GM10248 (cell line): ENCODE results near the gene SMYD1.

Experiments
- CTCF ChIA-PET: fragments of 300-600 bp; sonication (Branson Sonifier 250); formaldehyde crosslinking; extraction: SDS; loops from one replicate; lab custom pipeline; 2021; ENCODE audit warnings: antibody characterized with exemption; lab: Yijun Ruan, JAX
- POLR2A ChIA-PET: fragments of 350-650 bp; sonication (Branson Sonifier 250); formaldehyde crosslinking; extraction: SDS; loops from one replicate; lab custom pipeline; 2020; ENCODE audit warnings: antibody characterized with exemption; lab: Yijun Ruan, JAX
- DNase-seq: peaks from one replicate; pipeline ENCODE4 v3.0.0; 2012; ENCODE audit errors: extremely low spot score
- TF ChIP-seq, protein P1 (sequence below): IDR thresholded peaks from 2 replicates; pipeline ENCODE4 v1.5.1; 2012; ENCODE audit warnings: mild to moderate bottlenecking, low read depth; ENCODE audit errors: extremely low read depth, missing control alignments, control extremely low read depth

Gene SMYD1

DNA sequence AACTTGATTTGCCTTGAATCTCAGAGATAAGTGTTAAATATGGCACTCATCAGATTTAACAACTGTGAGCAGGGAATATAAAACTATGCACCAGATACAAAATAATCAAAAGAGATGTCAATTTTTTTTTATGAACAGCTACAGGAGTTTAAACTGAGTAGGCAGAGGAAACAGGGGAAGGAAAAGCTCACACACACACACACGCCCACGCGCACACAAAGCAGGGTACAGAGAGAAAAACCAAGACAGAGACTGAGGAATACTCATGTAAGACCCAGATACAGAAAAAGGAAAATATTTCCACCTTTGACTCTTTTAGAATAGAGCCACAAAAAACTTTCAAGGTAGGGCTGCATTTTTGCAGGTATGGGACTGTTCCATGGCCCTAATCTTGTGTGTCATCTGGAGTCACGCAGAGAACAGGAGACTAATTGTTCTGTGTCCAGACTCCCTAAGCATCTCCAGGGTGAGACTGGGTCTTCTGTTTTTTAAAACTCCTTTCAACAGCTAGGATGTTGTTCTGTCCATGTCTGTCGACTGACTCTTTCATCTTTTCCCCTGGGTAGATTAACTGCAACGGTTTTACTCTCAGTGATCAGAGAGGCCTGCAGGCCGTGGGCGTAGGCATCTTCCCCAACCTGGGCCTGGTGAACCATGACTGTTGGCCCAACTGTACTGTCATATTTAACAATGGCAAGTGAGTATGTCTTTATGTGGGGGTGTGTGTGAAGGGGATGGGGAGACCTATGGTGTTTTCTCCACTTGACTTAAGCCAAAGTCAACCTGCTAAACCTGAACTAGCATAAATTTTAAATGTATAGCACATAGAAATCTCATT lies 23.0 kb downstream of the SMYD1 start:
- TF ChIP-seq, protein P1, sequence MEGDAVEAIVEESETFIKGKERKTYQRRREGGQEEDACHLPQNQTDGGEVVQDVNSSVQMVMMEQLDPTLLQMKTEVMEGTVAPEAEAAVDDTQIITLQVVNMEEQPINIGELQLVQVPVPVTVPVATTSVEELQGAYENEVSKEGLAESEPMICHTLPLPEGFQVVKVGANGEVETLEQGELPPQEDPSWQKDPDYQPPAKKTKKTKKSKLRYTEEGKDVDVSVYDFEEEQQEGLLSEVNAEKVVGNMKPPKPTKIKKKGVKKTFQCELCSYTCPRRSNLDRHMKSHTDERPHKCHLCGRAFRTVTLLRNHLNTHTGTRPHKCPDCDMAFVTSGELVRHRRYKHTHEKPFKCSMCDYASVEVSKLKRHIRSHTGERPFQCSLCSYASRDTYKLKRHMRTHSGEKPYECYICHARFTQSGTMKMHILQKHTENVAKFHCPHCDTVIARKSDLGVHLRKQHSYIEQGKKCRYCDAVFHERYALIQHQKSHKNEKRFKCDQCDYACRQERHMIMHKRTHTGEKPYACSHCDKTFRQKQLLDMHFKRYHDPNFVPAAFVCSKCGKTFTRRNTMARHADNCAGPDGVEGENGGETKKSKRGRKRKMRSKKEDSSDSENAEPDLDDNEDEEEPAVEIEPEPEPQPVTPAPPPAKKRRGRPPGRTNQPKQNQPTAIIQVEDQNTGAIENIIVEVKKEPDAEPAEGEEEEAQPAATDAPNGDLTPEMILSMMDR, result no peak
- CTCF ChIA-PET, result interaction anchor here (0.9 to 1.8 kb wide), 4 partner anchors 9 to 40 kb away, joined by 3 to 10 read pairs (median 4); no protein-coding TSS in a partner anchor
- POLR2A ChIA-PET, result no interaction called here
- no peak for DNase-seq

DNA sequence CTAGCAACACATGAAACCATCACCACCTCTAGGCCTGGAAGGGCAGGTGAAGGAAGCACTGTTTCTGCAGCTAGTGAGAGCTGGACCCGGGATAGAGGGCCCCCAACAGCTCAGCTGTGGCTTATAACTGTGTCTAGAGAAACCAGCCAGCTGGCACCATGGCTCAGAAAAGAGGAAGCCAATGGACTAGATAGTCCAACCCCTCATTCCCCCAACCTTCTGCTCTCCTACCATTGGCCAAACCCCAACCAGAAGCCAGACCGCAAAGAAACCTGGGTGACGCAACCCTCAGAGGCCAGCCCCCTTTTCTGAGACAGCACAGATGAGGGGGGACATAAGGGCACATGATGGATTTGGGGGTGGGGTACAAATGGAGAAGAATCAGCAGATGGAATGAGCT lies 24.3 kb downstream of the SMYD1 start:
- no peak for DNase-seq
- TF ChIP-seq, protein P1, result no peak
- CTCF ChIA-PET, result interaction anchor here (1.2 to 1.8 kb wide), 4 partner anchors 22 to 43 kb away, joined by 3 to 10 read pairs (median 4); no protein-coding TSS in a partner anchor

DNA sequence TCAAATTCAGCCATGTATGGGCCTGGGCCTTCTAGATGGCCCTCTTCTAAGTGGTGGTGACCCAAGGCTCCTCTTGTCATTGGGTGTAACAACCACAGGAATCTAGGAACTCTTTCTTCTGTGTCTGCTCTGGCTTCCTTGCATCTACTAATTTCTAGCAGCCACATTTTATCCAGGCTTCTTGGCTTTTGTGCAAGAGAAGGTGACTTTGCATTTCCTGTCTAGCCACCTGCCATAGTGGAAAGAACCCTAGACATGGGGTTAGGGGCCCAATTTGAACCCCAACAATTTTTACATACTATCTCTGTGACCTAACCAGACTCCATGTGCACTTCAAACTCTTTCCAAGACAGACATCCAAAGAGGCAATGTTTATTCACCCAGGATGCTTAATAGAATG lies 25.1 kb downstream of the SMYD1 start:
- TF ChIP-seq, protein P1, result no peak
- no peak for DNase-seq
- POLR2A ChIA-PET, result no interaction called here
- CTCF ChIA-PET, result interaction anchor here (1.2 to 1.8 kb wide), 3 partner anchors 32 to 44 kb away, joined by 3 to 10 read pairs (median 4); no protein-coding TSS in a partner anchor

More for the DNA sequence above, 24.3 kb downstream of the SMYD1 start:
- POLR2A ChIA-PET, result no interaction called here

DNA sequence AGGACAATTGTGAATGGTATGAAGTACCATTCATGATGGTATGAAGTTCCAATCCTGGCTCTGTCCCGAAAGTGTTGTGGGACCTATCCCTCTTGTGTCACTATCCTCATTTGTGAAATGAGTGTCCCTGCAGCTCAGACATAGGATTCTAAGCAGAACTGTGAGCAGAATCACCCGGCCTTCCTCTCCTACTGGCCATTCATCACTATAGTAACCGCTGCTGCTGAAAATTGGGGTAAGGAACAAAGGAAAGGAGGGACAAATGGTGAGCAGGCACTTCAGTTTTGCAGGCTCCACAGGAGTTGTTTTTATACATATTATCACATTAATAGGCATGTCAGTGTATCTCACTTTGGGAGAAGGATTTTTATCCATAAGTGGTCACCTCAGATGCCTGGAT lies 27.4 kb downstream of the SMYD1 start:
- CTCF ChIA-PET, result no interaction called here
- POLR2A ChIA-PET, result no interaction called here
- no peak for DNase-seq

DNA sequence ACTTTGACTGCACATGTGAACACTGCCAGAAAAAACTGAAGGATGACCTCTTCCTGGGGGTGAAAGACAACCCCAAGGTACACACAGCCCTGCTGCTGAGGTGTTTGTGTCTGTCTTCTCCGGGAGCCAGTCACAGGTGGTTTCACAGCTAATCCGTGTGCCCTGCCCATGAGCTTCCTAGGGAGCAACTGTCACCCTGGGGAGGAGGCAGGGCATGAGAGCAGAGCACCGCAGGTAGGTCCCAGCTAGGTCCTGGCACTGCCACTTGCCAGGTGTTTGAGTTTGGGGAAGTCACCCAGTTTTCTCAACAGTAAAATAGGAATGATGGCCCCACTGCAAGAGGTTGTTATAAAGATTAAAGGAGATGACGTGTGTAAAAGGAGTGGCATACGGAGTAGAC lies 29.1 kb downstream of the SMYD1 start:
- DNase-seq, result no peak
- TF ChIP-seq, protein P1, result no peak
- CTCF ChIA-PET, result interaction anchor here (0.9 to 3.7 kb wide), 3 partner anchors 14 to 63 kb away, joined by 3 to 12 read pairs (median 4); no protein-coding TSS in a partner anchor
- POLR2A ChIA-PET, result no interaction called here

More for the DNA sequence above, 27.4 kb downstream of the SMYD1 start:
- TF ChIP-seq, protein P1, result no peak

DNA sequence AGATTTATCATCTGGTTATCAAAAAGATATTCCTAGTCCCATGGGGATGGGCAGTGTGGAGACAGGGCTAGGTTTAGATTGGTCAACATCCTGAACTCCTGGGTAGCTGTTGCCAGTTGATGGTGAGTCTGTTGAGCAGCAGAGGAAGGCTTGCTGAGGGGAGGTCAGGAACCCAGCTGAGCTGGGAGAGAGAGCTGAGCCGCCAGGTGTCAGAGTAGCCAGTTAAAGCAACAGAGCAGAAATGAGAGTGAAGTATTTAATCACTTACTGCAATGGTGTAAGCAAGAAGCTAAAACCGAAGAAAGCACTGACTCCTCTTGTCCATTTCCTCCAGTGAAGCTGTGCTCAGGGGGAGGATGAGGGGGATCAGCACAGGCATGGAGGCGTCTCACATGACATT lies 29.6 kb downstream of the SMYD1 start:
- POLR2A ChIA-PET, result no interaction called here
- no peak for DNase-seq
- CTCF ChIA-PET, result interaction anchor here (3.7 kb wide), 1 partner anchor 37 kb away, joined by 12 read pairs; no protein-coding TSS in a partner anchor
- TF ChIP-seq, protein P1, result no peak
